ENCODE results near the gene ARHGAP44. TPM values are rescaled to one million over a fixed set of nuclear protein-coding genes. Genes with fewer than 3 reads are reported as not detected.

ARHGAP44 gene
- total RNA-seq, 2 donors from 2014 or later = not detected

GRCh38 chr17:13024016-13024415 lies 234.7 kb downstream of the ARHGAP44 start:
- Mint-ChIP-seq H3K4me1 (peaks cover 14% of the 10 kb centered on the region), H3K4me3 (no peak overlapping the region), H3K36me3 (ENCODE audit: low read depth) (peaks cover 2% of the 10 kb centered on the region), H3K27ac (no peak overlapping the region), H3K27me3 (peaks cover 19% of the 10 kb centered on the region)
- DNase-seq (no peak), ATAC-seq (peak; percentile 35)
- no peaks in the 10 kb centered on the region for H3K9me3 ChIP-seq (ENCODE audit: control insufficient read depth, low read length, poor library complexity, severe bottlenecking)

GRCh38 chr17:13024526-13025257 lies 235.4 kb downstream of the ARHGAP44 start:
- Mint-ChIP-seq H3K4me1 (peaks cover 14% of the 10 kb centered on the region), H3K27me3 (peaks cover 19% of the 10 kb centered on the region), H3K36me3 (ENCODE audit: low read depth) (peaks cover 2% of the 10 kb centered on the region), H3K4me3 (peak overlapping the region; percentile 73), H3K27ac (peak overlapping the region; percentile 47)
- peak; percentile 99 for ATAC-seq
- peak; percentile 56 to 58 (median 57) for DNase-seq
- H3K9me3 ChIP-seq (ENCODE audit: control insufficient read depth, low read length, poor library complexity, severe bottlenecking) = no peaks in the 10 kb centered on the region

- H3K4me1 Mint-ChIP-seq = peaks cover 14% of the 10 kb centered on the region
- no peak overlapping the region for H3K27ac Mint-ChIP-seq
- H3K36me3 Mint-ChIP-seq (ENCODE audit: low read depth) = peaks cover 2% of the 10 kb centered on the region
- peaks cover 19% of the 10 kb centered on the region for H3K27me3 Mint-ChIP-seq
- no peak for ATAC-seq
- no peaks in the 10 kb centered on the region for H3K9me3 ChIP-seq (ENCODE audit: control insufficient read depth, low read length, poor library complexity, severe bottlenecking)
- DNase-seq = no peak
- no peak overlapping the region for H3K4me3 Mint-ChIP-seq
These were observed 235.9 kb downstream of the ARHGAP44 start for GRCh38 chr17:13025258-13025627.

GRCh38 chr17:13025687-13026086 lies 236.4 kb downstream of the ARHGAP44 start:
- no peak overlapping the region for H3K4me3 Mint-ChIP-seq
- H3K4me1 Mint-ChIP-seq = peaks cover 17% of the 10 kb centered on the region
- DNase-seq (no peak), ATAC-seq (no peak)
- H3K9me3 ChIP-seq (ENCODE audit: control insufficient read depth, low read length, poor library complexity, severe bottlenecking) = no peaks in the 10 kb centered on the region
- no peak overlapping the region for H3K27ac Mint-ChIP-seq
- H3K36me3 Mint-ChIP-seq (ENCODE audit: low read depth) = peaks cover 2% of the 10 kb centered on the region
- H3K27me3 Mint-ChIP-seq = peaks cover 19% of the 10 kb centered on the region

GRCh38 chr17:13027246-13027645 lies 237.9 kb downstream of the ARHGAP44 start:
- peaks cover 25% of the 10 kb centered on the region for H3K4me1 Mint-ChIP-seq
- DNase-seq (no peak), ATAC-seq (no peak)
- H3K36me3 Mint-ChIP-seq (ENCODE audit: low read depth) = peaks cover 2% of the 10 kb centered on the region
- H3K4me3 Mint-ChIP-seq = no peak overlapping the region
- peaks cover 19% of the 10 kb centered on the region for H3K27me3 Mint-ChIP-seq
- H3K9me3 ChIP-seq (ENCODE audit: control insufficient read depth, low read length, poor library complexity, severe bottlenecking) = no peaks in the 10 kb centered on the region
- no peak overlapping the region for H3K27ac Mint-ChIP-seq

GRCh38 chr17:13029340-13029739 lies 240.0 kb downstream of the ARHGAP44 start:
- Mint-ChIP-seq H3K4me3 (no peak overlapping the region), H3K27ac (no peak overlapping the region), H3K27me3 (peaks cover 19% of the 10 kb centered on the region), H3K36me3 (ENCODE audit: low read depth) (peaks cover 2% of the 10 kb centered on the region), H3K4me1 (peaks cover 23% of the 10 kb centered on the region)
- DNase-seq (no peak), ATAC-seq (no peak)
- H3K9me3 ChIP-seq (ENCODE audit: control insufficient read depth, low read length, poor library complexity, severe bottlenecking) = no peaks in the 10 kb centered on the region

- H3K27ac Mint-ChIP-seq = peak overlapping the region; percentile 34
- H3K4me1 Mint-ChIP-seq = peaks cover 16% of the 10 kb centered on the region
- DNase-seq (no peak), ATAC-seq (no peak)
- H3K36me3 Mint-ChIP-seq (ENCODE audit: low read depth) = peaks cover 2% of the 10 kb centered on the region
- peak overlapping the region; percentile 49 for H3K4me3 Mint-ChIP-seq
- no peaks in the 10 kb centered on the region for H3K9me3 ChIP-seq (ENCODE audit: control insufficient read depth, low read length, poor library complexity, severe bottlenecking)
- peaks cover 19% of the 10 kb centered on the region for H3K27me3 Mint-ChIP-seq
These were observed 240.8 kb downstream of the ARHGAP44 start for GRCh38 chr17:13030056-13030455.

GRCh38 chr17:13030459-13031300 lies 241.4 kb downstream of the ARHGAP44 start:
- H3K36me3 Mint-ChIP-seq (ENCODE audit: low read depth) = peaks cover 2% of the 10 kb centered on the region
- no peaks in the 10 kb centered on the region for H3K9me3 ChIP-seq (ENCODE audit: control insufficient read depth, low read length, poor library complexity, severe bottlenecking)
- DNase-seq (peak in 2 of 3 donors; percentile 13 to 32), ATAC-seq (peak; percentile 72)
- H3K4me1 Mint-ChIP-seq = peaks cover 16% of the 10 kb centered on the region
- peak overlapping the region; percentile 34 for H3K27ac Mint-ChIP-seq
- H3K4me3 Mint-ChIP-seq = peak overlapping the region; percentile 49
- H3K27me3 Mint-ChIP-seq = peaks cover 16% of the 10 kb centered on the region

- peak overlapping the region; percentile 10 for H3K4me3 Mint-ChIP-seq
These were observed 242.5 kb downstream of the ARHGAP44 start for GRCh38 chr17:13031718-13032350.

GRCh38 chr17:13035420-13035819 lies 246.1 kb downstream of the ARHGAP44 start:
- ATAC-seq (no peak), DNase-seq (no peak)
- Mint-ChIP-seq H3K36me3 (ENCODE audit: low read depth) (no peaks in the 10 kb centered on the region), H3K4me3 (no peak overlapping the region), H3K27ac (no peak overlapping the region), H3K4me1 (peaks cover 10% of the 10 kb centered on the region), H3K27me3 (no peaks in the 10 kb centered on the region)
- H3K9me3 ChIP-seq (ENCODE audit: control insufficient read depth, low read length, poor library complexity, severe bottlenecking) = no peaks in the 10 kb centered on the region

More at GRCh38 chr17:13031718-13032350, 242.5 kb downstream of the ARHGAP44 start:
- DNase-seq = peak; percentile 13 to 29 (median 16)
- no peaks in the 10 kb centered on the region for H3K36me3 Mint-ChIP-seq (ENCODE audit: low read depth)
- peaks cover 5% of the 10 kb centered on the region for H3K27me3 Mint-ChIP-seq
- no peak overlapping the region for H3K27ac Mint-ChIP-seq
- H3K9me3 ChIP-seq (ENCODE audit: control insufficient read depth, low read length, poor library complexity, severe bottlenecking) = no peaks in the 10 kb centered on the region
- ATAC-seq = peak; percentile 72
- H3K4me1 Mint-ChIP-seq = peaks cover 12% of the 10 kb centered on the region

GRCh38 chr17:13036751-13037150 lies 247.5 kb downstream of the ARHGAP44 start:
- H3K4me1 Mint-ChIP-seq = peaks cover 3% of the 10 kb centered on the region
- H3K27ac Mint-ChIP-seq = no peak overlapping the region
- ATAC-seq (no peak), DNase-seq (no peak)
- H3K27me3 Mint-ChIP-seq = peaks cover 11% of the 10 kb centered on the region
- no peak overlapping the region for H3K4me3 Mint-ChIP-seq
- no peaks in the 10 kb centered on the region for H3K36me3 Mint-ChIP-seq (ENCODE audit: low read depth)
- no peaks in the 10 kb centered on the region for H3K9me3 ChIP-seq (ENCODE audit: control insufficient read depth, low read length, poor library complexity, severe bottlenecking)

GRCh38 chr17:13038931-13039665 lies 249.8 kb downstream of the ARHGAP44 start:
- no peak for ATAC-seq
- no peak overlapping the region for H3K4me3 Mint-ChIP-seq

More at GRCh38 chr17:13038931-13039665, 249.8 kb downstream of the ARHGAP44 start:
- Mint-ChIP-seq H3K4me1 (no peaks in the 10 kb centered on the region), H3K36me3 (ENCODE audit: low read depth) (no peaks in the 10 kb centered on the region), H3K27ac (no peak overlapping the region), H3K27me3 (peaks cover 34% of the 10 kb centered on the region)
- no peak for DNase-seq
- H3K9me3 ChIP-seq (ENCODE audit: control insufficient read depth, low read length, poor library complexity, severe bottlenecking) = no peaks in the 10 kb centered on the region
